LNCaP clone FGC (cell line): ENCODE results near the gene VAMP2.

Source experiments
- DNase-seq: peaks from one replicate; pipeline ENCODE4 v3.0.0-alpha.2; 2011; ENCODE audit warnings: low read depth
- H3K4me3 ChIP-seq: 2 replicates; pipeline ENCODE4 v1.5.1; 2011; ENCODE audit warnings: mild to moderate bottlenecking, low read depth, low read length, control low read depth
- CTCF ChIP-seq: IDR thresholded peaks from 2 replicates; pipeline ENCODE4 v1.5.1; 2012; ENCODE audit warnings: mild to moderate bottlenecking; ENCODE audit not compliant: control insufficient read depth, insufficient read depth; ENCODE audit errors: extremely low read depth

VAMP2 gene

GRCh38 chr17:8110456-8110804 is 52.3 kb downstream of the VAMP2 start:
- TF ChIP-seq CTCF, result no peak

GRCh38 chr17:8109661-8110455 is 52.9 kb downstream of the VAMP2 start:
- no peak for DNase-seq
- peak; percentile 84 for TF ChIP-seq CTCF
- H3K4me3 ChIP-seq, result no peak overlapping the region

More at GRCh38 chr17:8110456-8110804, 52.3 kb downstream of the VAMP2 start:
- no peak for DNase-seq
- no peak overlapping the region for H3K4me3 ChIP-seq
